ENCODE results near the gene ANKRD9.

The ANKRD9 gene

DNA sequence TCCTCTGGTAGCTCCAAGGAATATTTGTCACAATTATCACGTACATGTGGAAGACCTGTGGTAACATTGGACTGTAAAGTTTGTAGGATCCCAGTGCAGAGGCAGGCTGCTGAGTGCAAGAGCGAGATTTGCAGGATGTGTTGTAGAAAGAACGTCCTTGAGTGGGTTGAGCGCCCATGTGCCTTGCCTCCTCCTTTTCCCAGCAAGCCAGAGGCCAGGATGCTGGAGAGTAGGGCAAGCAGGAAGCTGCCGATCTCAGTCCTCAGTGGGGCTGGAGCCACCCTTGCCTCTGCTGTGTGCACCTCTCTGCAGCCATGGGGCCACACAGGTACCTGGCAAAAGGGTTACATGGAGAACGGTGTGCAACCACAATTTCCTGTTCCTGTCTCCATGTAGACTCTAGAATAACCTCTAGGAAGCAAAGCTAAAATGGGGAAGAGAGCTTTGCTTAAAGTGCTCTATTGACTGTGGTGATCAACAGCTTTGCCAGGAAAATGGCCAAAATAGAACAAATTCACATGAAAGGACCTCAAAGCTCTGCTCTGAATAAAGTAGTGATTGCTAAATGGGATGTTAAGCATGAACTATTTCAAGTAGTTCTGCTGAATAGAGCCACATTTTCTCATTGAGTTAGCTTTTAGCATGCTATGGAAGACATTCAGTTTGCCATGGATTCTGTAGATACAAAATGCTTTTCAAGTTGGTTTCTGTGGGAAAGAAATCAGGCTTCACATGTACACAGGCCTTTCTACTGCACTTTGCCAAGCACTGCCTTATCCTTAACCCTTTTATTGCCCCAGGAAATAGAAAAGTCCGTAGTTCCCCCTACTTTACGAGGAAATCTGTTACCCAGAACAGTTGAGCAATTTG lies 37.4 kb downstream of the ANKRD9 start:
- DNase-seq = no peak

DNA sequence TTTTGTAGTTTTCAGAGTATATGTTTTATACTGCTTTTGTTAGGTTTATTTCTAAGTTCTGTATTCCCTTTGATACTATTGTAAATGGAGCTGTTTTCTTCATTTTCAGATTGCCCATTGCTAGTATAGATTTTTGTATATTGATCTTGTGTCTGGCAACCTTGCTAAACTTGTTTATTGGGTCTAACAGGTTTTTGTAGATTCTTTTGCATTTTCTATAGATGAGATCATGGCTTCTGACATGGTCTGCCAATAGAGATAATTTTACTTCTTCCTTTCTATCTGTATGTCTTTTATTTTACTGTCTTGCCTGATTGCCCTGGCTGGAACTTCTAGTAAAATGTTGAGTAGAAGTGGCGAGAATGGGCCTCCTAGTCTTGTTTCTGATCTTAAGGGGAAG lies 40.3 kb downstream of the ANKRD9 start:
- no peak for DNase-seq

DNA sequence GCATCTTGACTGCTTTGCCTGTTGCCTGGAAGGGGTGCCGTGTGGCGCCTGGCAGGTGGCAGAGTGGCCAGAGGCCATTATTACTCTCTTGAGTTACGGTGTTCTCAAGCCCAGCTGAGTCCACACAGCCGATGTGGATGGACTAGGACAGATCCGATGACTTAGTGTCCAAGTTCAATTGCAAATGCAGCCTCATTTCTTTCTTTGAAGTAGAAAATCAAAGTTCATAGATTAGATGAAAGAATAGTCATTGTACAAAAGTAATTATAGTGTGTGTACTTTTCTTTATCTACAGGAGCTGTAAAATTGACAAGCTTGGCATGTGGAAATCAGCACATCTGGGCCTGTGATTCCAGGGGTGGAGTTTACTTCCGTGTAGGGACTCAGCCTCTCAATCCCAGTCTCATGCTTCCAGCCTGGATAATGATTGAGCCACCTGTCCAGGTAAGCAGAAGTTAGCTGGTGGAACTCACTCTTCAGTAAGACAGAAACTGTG lies 44.7 kb downstream of the ANKRD9 start:
- no peak for DNase-seq

DNA sequence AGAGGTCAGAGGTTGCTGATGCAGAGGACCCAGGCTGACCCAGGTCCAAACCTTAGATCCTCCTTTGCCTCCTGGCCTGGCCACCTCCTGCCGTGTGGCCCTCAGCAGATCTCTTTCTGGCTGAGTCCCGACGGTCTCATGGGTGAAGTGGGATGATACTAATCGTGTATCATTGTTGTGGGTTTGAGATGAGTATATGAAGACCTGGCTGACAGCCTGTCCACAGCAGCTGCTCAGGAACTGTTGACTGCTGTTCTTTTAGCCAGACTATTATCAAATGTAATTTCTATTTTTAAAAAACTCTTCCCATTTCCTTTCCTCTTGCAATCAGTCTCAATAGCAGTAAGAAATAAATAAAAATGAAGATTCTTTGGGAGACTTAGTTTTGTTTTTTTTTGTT lies 45.6 kb downstream of the ANKRD9 start:
- DNase-seq = no peak

DNA sequence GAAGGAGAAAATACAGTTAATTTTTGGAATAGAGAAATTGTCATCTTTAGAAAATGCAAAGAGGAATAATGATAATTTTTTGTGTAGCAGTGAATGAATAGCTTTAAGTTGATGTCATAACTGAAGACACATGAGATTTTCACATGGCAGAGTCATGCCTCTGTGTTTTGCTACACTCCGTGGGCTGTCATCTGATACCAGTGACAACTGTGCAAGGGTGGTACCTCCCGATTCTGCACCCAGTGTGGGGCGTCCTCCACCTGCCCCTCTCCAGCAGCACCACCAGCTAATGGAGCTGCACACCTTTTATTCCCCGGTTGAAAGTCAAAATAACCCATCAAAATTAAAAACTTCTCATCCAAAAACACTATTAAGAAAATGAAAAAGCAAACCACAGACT lies 47.2 kb downstream of the ANKRD9 start:
- DNase-seq = no peak

DNA sequence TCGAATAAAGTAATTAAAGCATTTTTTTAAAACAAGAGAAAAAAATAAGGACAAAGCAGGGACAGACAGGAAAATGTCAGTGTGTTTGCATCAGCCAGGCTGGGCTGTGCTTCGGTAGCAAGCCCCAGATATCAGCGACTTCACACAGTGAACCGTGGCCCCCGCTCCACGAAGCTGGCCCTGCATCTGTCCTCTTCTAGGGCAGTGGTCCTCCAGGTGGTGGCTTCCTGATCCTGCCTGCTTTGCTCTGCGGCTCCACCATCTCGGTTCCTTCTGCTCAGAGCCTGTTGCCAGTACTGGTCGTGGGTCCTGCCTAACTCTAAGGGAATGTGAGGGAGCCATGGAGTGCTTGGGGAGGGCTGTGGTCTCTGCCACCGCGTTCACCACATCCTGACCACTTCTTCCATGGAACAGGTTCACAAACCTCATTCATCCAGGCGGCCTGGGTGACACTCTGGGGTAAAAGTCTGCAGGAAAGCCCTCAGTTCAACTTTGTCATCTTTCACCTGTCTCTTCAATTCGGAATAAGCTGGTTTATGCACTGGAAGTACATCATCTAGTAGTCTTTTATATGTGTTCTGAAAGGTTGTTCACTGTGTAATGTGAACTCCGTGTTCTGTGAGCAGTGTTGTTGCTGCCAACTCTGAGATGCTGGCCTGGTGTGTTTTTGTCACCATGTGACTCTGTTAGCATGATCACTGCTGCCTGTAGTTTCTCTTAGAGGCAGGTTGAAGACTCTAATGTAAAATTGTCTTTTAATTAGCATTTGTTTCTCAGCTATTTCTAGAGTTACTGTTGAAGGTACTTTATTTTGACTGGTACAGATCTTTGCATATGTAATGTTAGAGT lies 47.9 kb downstream of the ANKRD9 start:
- DNase-seq = no peak

DNA sequence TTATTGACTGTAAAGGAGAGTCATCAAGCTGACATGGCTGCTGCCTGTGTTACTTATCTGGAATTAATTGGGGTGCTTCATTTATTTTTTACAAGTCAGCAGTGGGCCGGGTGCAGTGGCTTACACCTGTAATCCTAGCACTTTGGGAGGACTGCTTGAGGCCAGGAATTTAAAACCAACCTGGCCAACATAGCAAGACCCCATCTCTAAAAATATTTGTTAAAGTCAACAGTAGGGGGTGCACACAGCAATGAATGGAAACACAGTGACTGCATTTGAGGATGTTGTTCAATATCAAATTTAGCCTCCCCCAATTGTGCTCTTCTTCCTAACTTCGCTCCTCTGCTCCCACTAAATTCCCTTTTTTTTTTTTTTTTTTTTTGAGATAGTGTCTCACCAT lies 52.1 kb downstream of the ANKRD9 start:
- no peak for DNase-seq

DNA sequence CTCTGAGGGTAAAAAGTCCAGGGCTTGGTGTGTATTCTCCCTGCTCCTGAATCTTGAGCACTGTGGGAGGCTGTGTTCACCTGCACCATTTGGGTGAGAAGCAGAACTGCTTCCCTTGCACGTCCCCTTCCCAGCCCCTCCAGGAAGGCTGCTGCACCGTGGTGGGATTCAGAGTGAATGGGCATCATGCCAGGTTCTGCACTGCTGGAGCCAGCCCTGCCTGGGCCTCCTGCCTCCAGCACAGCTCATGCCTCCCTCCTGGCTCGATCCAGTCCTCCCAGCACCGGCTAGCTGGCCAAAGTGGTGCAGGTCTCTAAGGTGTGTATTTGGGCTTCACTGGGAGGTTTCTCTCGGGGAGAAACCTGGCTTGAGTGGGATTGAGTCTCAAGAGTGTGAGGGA lies 54.9 kb downstream of the ANKRD9 start:
- no peak for DNase-seq

DNA sequence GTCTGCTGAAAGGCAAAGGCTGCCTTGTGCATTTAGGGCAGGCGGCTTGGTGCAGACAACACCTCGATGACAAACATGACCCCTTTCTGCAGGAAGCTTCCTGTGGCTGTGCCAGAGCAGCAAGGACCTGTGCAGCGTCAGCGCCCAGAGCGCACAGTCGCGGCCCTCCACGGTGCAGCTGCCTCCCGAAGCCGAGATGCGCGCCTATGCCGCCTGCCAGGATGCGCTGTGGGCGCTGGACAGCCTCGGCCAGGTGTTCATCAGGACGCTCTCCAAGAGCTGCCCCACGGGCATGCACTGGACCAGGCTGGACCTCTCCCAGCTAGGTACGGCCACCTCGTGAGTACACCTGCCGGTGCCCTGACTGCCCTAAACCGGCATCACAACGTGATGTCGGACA lies 57.3 kb downstream of the ANKRD9 start:
- no peak for DNase-seq

Data from activated CD8-positive, alpha-beta memory T cell treated with anti-CD3 and anti-CD28 coated beads, Interleukin-2, amount 50 U/mL, for 4 hours (primary cell).